IMR-90 (cell line): ENCODE results near the gene ERC2. TPM values are rescaled to one million over a fixed set of nuclear protein-coding genes. Genes with fewer than 3 reads are reported as not detected.

Experiments used
- ATAC-seq: fragments of 200-7000 bp; cut with Tn5 transposase; 2 replicates; pipeline ENCODE4 v1.9.1; 2020; ENCODE audit warnings: low read depth, mild to moderate bottlenecking, moderate library complexity
- BruUV-seq: library from RNA; stranded (reverse); fragments of 400-500 nt; replicated peaks from 2 replicates; lab custom pipeline; 2021; lab: Mats Ljungman, UMichigan
- CTCF ChIA-PET: fragments of 300-600 bp; formaldehyde crosslinking; extraction: SDS; loops from one replicate; lab custom pipeline; 2021; ENCODE audit warnings: antibody characterized with exemption; lab: Yijun Ruan, JAX
- POLR2A ChIA-PET: fragments of 300-600 bp; sonication (Branson Sonifier 250); formaldehyde crosslinking; loops from one replicate; lab custom pipeline; 2022; ENCODE audit warnings: antibody characterized with exemption; ENCODE audit not compliant: unreplicated experiment; lab: Charles Lee
- DNase-seq: peaks from one replicate; pipeline ENCODE4 v3.0.0; 2013
- H2AFZ ChIP-seq: replicated peaks from 2 replicates; pipeline ENCODE3; 2013; ENCODE audit warnings: low read length, mild to moderate bottlenecking; ENCODE audit not compliant: poor library complexity
- H2AK5ac ChIP-seq: 2 replicates; pipeline ENCODE4 v1.6.1; 2013; ENCODE audit warnings: low read depth, low read length, inconsistent platforms
- H2AK9ac ChIP-seq: replicated peaks from 2 replicates; pipeline ENCODE3; 2013; ENCODE audit warnings: mild to moderate bottlenecking, low read depth, low read length, moderate library complexity; ENCODE audit not compliant: poor library complexity
- H2BK120ac ChIP-seq: 2 replicates; pipeline ENCODE4 v1.6.1; 2013; ENCODE audit warnings: low read depth, low read length, inconsistent platforms
- H2BK15ac ChIP-seq: 3 replicates; pipeline ENCODE4 v1.6.1; 2013; ENCODE audit warnings: low read depth, low read length, inconsistent platforms
- H2BK20ac ChIP-seq: 2 replicates; pipeline ENCODE4 v1.6.1; 2013; ENCODE audit warnings: low read depth, mild to moderate bottlenecking, inconsistent platforms, low read length, moderate library complexity
- H2BK5ac ChIP-seq: 2 replicates; pipeline ENCODE4 v1.6.1; 2013; ENCODE audit warnings: mild to moderate bottlenecking, low read depth, low read length, inconsistent platforms; ENCODE audit not compliant: poor library complexity, severe bottlenecking
- H3K14ac ChIP-seq: replicated peaks from 2 replicates; pipeline ENCODE4 v1.6.1; 2013; ENCODE audit warnings: low read depth, low read length, inconsistent platforms
- H3K18ac ChIP-seq: 2 replicates; pipeline ENCODE4 v1.6.1; 2013; ENCODE audit warnings: low read depth, low read length, control low read depth
- H3K23ac ChIP-seq: 2 replicates; pipeline ENCODE4 v1.6.1; 2013; ENCODE audit warnings: low read depth, low read length, inconsistent platforms
- H3K27ac ChIP-seq: 2 replicates; pipeline ENCODE4 v1.5.1; 2013; ENCODE audit warnings: mild to moderate bottlenecking, control low read depth, low read length; ENCODE audit not compliant: insufficient read depth
- H3K27me3 ChIP-seq: 2 replicates; pipeline ENCODE4 v1.6.1; 2013; ENCODE audit warnings: low read length; ENCODE audit not compliant: control insufficient read depth, insufficient read depth
- H3K36me3 ChIP-seq: 2 replicates; pipeline ENCODE4 v1.6.1; 2013; ENCODE audit warnings: low read length, mixed read lengths; ENCODE audit not compliant: control insufficient read depth, insufficient read depth
- H3K4ac ChIP-seq: 2 replicates; pipeline ENCODE4 v1.6.1; 2013; ENCODE audit warnings: low read depth, low read length, inconsistent platforms
- H3K4me1 ChIP-seq: 2 replicates; pipeline ENCODE4 v1.6.1; 2013; ENCODE audit warnings: low read length, mixed read lengths; ENCODE audit not compliant: control insufficient read depth, insufficient read depth
- H3K4me2 ChIP-seq: 2 replicates; pipeline ENCODE4 v1.6.1; 2013; ENCODE audit warnings: low read depth, mild to moderate bottlenecking, control low read depth, low read length, moderate library complexity
- H3K4me3 ChIP-seq: 2 replicates; pipeline ENCODE4 v1.5.1; 2013; ENCODE audit warnings: low read depth, mild to moderate bottlenecking, control low read depth, low read length, moderate library complexity; ENCODE audit not compliant: insufficient read depth
- H3K56ac ChIP-seq: 2 replicates; pipeline ENCODE4 v1.6.1; 2013; ENCODE audit warnings: low read length, inconsistent platforms; ENCODE audit not compliant: insufficient read depth; ENCODE audit errors: extremely low read depth
- H3K79me1 ChIP-seq, 2 experiments: 2 replicates each; pipeline ENCODE4 v1.6.1; 2013; ENCODE audit warnings: low read length in 2 of 2, inconsistent platforms in 1 of 2, low read depth in 1 of 2
- H3K9ac ChIP-seq: 2 replicates; pipeline ENCODE4 v1.6.1; 2013; ENCODE audit warnings: low read depth, low read length, control low read depth
- H3K9me1 ChIP-seq: 2 replicates; pipeline ENCODE4 v1.6.1; 2013; ENCODE audit warnings: low read length, inconsistent platforms; ENCODE audit not compliant: insufficient read depth
- H3K9me3 ChIP-seq: 2 replicates; pipeline ENCODE4 v1.6.1; 2013; ENCODE audit warnings: low read length; ENCODE audit not compliant: control insufficient read depth, insufficient read depth
- H4K20me1 ChIP-seq: 2 replicates; pipeline ENCODE4 v1.6.1; 2013; ENCODE audit warnings: low read length, inconsistent platforms; ENCODE audit not compliant: insufficient read depth
- H4K5ac ChIP-seq: 2 replicates; pipeline ENCODE4 v1.6.1; 2013; ENCODE audit warnings: mild to moderate bottlenecking, low read depth, low read length, control low read depth
- H4K8ac ChIP-seq, 2 experiments: 2 replicates each; pipeline ENCODE4 v1.6.1; 2013; ENCODE audit warnings: low read depth in 2 of 2, low read length in 2 of 2, control low read depth in 1 of 2, inconsistent platforms in 1 of 2
- H4K91ac ChIP-seq: 2 replicates; pipeline ENCODE4 v1.6.1; 2013; ENCODE audit warnings: low read depth, low read length, inconsistent platforms; ENCODE audit not compliant: insufficient read depth
- ELK1 ChIP-seq: fragments of 150-350 bp; IDR thresholded peaks from 2 replicates; pipeline ENCODE4 v1.6.1; 2016; ENCODE audit warnings: low read depth, mild to moderate bottlenecking, low read length, moderate library complexity, borderline replicate concordance
- MAFK ChIP-seq: IDR thresholded peaks from 2 replicates; pipeline ENCODE4 v1.6.1; 2012; ENCODE audit warnings: low read depth, low read length, improper control_type of control experiment
- POLR2A ChIP-seq: IDR thresholded peaks from 2 replicates; pipeline ENCODE4 v1.6.1; 2012; ENCODE audit warnings: mild to moderate bottlenecking, low read depth, low read length
- SMC3 ChIP-seq: fragments of 150-350 bp; IDR thresholded peaks from 2 replicates; pipeline ENCODE4 v1.6.1; 2016; ENCODE audit warnings: low read depth, mild to moderate bottlenecking, antibody characterized with exemption, low read length, moderate library complexity
- USF2 ChIP-seq: fragments of 150-350 bp; IDR thresholded peaks from 2 replicates; pipeline ENCODE4 v1.6.1; 2017; ENCODE audit warnings: mild to moderate bottlenecking, antibody characterized with exemption, low read length, low read depth
- WGBS, 2 experiments: methylation state at CpG; one replicate each; pipeline versions ENCODE4 v1.1.5 to v1.1.7; 2013; ENCODE audit warnings: missing lambda C conversion rate in 2 of 2; ENCODE audit not compliant: insufficient read length in 1 of 2; ENCODE audit errors: extremely low coverage in 2 of 2; 5-methylcytosine and 5-hydroxymethylcytosine counted together
- dilution Hi-C: fragments of 300-500 bp; cut with HindIII; formaldehyde crosslinking; loops from one replicate; pipeline ENCODE4 v1.14.3; 2018; ENCODE audit warnings: low sequenced_read_pairs; ENCODE audit not compliant: unreplicated experiment
- in situ Hi-C: fragments of 300-500 bp; cut with MboI; formaldehyde crosslinking; loops from 3 replicates; pipeline ENCODE4 v1.14.3; 2019; ENCODE audit warnings: low sequenced_read_pairs, inconsistent platforms, mixed read lengths
- intact Hi-C: fragments of 100-400 bp; cut with micrococcal nuclease; formaldehyde crosslinking; loops from 2 replicates; pipeline ENCODE4 v1.10.0; 2022
- polyA plus RNA-seq, 3 experiments: library from polyadenylated mRNA; depleted of rRNA; stranded (reverse); fragments of >200 nt; gene quantifications; 2 replicates each; pipeline ENCODE4 v1.2.3, GENCODE V29; 2012; ENCODE audit warnings: low replicate concordance in 1 of 3
- total RNA-seq: library from RNA; depleted of rRNA; stranded (reverse); fragments of >200 nt; gene quantifications from 2 replicates; pipeline ENCODE4 v1.2.3, GENCODE V29; 2012

The ERC2 gene
- total and polyA plus RNA-seq, 2 of the 4 experiments (the other 2 are of a cell fraction), result 0.17 to 0.18 TPM

GRCh38 chr3:55639143-55639542 is 829.1 kb downstream of the ERC2 start:
- WGBS, 2 experiments, result no CpG with 5 or more reads among the region's 2 CpGs
- H3K27me3 ChIP-seq, result peaks cover 8% of the 10 kb centered on the region
- CTCF ChIA-PET, result interaction anchor here (0.5 kb wide), 1 partner anchor 1743 kb away, joined by 4 read pairs; no protein-coding TSS in a partner anchor

More at GRCh38 chr3:55639143-55639542, 829.1 kb downstream of the ERC2 start:
- H3K18ac ChIP-seq, result no peak overlapping the region
- POLR2A ChIA-PET, result no interaction called here
- peaks cover 2% of the 10 kb centered on the region; the same call in 1 of the 2 replicates for H3K4me1 ChIP-seq
- H2BK15ac ChIP-seq, result no peak overlapping the region
- no peak overlapping the region for H2BK5ac ChIP-seq
- H3K79me1 ChIP-seq, result no peaks in the 10 kb centered on the region
- H3K9me3 ChIP-seq, result no peaks in the 10 kb centered on the region
- H3K4ac ChIP-seq, result no peak overlapping the region
- no peak for DNase-seq
- H4K8ac ChIP-seq, result no peak overlapping the region
- H2BK120ac ChIP-seq, result no peak overlapping the region
- in situ Hi-C loops (no loop called here), dilution Hi-C loops (no loop called here), intact Hi-C loops (no loop called here)
- no peak overlapping the region for H2BK20ac ChIP-seq
- ATAC-seq, result no peak
- no peak overlapping the region for H3K9ac ChIP-seq
- H3K14ac ChIP-seq, result no peak overlapping the region
- no peak overlapping the region for H3K56ac ChIP-seq
- TF ChIP-seq POLR2A, result no peak
- no peak for TF ChIP-seq SMC3
- TF ChIP-seq USF2, result no peak
- no peak for TF ChIP-seq ELK1
- no peak for TF ChIP-seq MAFK
- H2AFZ ChIP-seq, result no peak overlapping the region
- no peak overlapping the region for H3K4me3 ChIP-seq
- no peak overlapping the region for H3K23ac ChIP-seq
- no peak overlapping the region for H4K5ac ChIP-seq
- no peak overlapping the region for H2AK5ac ChIP-seq
- no peak overlapping the region for H3K4me2 ChIP-seq
- no peak overlapping the region for H2AK9ac ChIP-seq
- H4K20me1 ChIP-seq, result no peaks in the 10 kb centered on the region
- no peaks in the 10 kb centered on the region for H3K36me3 ChIP-seq
- H3K9me1 ChIP-seq, result no peaks in the 10 kb centered on the region
- no peak overlapping the region for H3K27ac ChIP-seq
- BruUV-seq, result no TSS peak
- H4K91ac ChIP-seq, result no peak overlapping the region
